GM20431 (cell line): ENCODE measurements around the gene CAV3.
"Not testable (repeated sequence)": the region's sequence is repeated elsewhere in the genome, so short reads cannot be mapped to it uniquely, and the experiment has no call there.

Experiments
- in situ Hi-C: fragments of 300-500 bp; cut with MseI, MboI; formaldehyde crosslinking; loops from one replicate; pipeline ENCODE4 v1.15.0; 2020; ENCODE audit warnings: low sequenced_read_pairs; ENCODE audit not compliant: unreplicated experiment

CAV3 gene

DNA sequence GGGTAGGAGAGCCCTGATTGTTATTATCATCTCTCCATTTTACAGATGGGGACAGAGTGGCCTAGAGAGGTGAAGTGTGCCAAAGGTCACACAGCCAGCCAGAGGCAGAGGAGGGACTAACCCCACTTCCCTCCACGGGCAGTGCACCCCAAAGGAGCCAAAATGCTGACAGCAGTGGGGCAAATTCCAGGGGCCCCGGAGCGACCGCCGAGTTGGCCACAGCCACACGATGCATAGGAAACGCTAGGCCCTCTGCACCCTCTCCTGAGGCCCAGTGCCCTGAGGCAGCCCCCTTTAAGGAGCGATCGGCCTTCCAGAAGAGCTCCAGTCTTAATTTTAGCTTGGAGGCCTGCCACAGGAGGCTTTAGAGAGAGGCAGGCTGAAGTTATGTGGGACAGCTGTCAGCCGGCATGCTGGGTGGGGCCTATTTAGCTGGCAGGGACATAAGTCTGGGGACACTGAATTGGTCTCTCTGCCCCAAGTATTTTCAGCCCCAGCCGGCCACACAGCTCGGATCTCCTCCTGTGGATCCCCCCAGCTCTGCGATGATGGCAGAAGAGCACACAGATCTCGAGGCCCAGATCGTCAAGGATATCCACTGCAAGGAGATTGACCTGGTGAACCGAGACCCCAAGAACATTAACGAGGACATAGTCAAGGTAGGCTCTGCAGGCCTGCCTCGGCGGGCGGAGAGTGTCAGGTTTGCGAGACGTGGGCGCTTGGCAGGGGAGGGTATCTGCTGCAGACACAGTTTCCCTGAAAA, at the start of gene CAV3:
Gene CAV3, plus strand, starts transcription at position 471 of the 763 bp plus-strand sequence. Its CDS starts 75 bp downstream, at position 546.
- in situ Hi-C loops: no loop called here

DNA sequence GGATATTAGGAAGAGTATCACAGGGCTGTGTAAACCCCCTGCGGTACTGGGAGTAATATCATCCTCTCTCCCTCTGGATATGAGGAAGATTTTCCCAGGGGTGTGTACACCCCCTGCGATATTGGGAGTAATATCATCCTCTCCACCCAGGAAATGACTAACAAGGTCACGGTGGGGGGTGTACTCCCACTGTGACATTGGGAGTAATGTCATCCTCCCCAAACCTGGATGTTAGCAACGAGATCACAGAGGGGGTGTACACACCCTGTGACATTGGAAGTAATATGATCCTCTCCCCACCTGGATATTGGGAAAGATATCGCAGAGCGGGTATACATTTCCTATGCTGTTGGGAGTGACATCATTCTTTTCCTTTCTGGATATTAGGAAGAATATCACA, 48.6 kb upstream of the CAV3 start:
- in situ Hi-C loops: not testable (repeated sequence)

DNA sequence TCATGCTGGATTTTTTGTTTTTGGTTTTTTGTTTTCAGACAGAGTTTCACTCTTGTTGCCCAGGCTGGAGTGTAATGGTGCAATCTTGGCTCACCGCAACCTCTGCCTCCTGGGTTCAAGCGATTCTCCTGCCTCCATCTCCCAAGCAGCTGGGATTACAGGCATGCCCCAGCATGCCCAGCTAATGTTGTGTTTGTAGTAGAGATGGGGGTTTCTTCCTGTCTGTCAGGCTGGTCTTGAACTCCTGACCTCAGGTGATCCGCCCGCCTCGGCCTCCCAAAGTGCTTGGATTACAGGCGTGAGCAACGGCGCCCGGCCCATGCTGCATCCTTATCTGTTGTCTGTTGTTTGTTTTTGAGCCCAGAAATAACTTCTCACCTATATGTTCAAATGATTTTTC, 42.3 kb upstream of the CAV3 start:
- in situ Hi-C loops: not testable (repeated sequence)

DNA sequence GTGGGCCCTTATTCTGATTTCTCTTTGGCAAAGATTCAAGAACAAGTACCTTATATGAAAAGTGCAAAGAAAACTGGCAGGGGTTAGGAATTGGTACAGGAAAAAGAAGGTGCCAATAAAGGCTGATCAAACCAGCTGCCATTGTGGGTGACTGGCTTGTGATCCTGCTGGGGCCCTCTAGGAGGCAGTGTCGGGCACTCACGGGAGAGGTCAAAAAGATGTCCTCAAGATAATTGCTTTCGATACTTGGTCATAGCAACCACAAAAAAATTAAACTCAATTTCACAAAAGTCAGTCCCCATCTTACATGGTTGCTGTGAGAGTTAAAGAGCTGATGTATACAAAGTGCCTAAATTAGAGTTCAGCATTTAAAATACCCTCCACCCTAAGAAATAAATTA, 31.0 kb upstream of the CAV3 start:
- in situ Hi-C loops: no loop called here

DNA sequence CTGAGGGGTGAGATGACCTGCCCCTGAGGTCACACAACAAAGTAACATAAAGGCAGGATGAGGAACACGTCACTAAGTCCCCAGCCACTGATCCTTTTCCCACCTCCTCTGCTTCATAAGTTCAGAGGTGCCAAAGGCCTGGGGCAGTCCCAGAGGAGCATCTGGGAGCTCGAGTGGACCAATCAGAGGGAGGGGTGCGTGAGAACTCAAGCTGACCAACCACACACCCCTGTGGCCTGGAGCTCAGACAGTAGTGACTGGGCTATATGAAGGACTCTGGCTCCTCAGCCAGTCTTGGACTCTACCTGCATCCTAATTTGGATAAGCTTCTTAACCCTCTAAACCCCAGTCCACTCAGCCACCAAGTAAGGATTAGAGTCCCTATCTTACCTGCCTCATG, 28.0 kb upstream of the CAV3 start:
- in situ Hi-C loops: no loop called here

DNA sequence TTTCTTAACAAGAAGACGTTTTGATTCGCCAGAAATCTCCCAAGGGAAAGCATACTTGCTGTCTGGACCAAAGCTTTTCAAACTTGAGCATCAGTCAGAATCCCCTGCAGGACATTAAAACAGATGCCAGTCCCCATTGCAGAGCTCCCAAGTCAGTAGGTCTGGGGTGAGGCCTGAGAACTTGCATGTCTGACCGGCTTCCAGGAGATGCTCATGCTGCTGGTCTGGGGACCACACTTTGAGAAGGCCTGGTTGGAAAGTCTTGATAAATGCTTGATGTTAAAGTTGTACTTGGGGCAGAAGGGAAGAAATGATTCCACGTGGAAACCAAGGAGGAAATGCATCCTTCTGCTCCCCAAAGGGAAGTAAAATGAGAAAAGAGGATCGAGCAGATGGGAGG, 24.3 kb upstream of the CAV3 start:
- in situ Hi-C loops: no loop called here

DNA sequence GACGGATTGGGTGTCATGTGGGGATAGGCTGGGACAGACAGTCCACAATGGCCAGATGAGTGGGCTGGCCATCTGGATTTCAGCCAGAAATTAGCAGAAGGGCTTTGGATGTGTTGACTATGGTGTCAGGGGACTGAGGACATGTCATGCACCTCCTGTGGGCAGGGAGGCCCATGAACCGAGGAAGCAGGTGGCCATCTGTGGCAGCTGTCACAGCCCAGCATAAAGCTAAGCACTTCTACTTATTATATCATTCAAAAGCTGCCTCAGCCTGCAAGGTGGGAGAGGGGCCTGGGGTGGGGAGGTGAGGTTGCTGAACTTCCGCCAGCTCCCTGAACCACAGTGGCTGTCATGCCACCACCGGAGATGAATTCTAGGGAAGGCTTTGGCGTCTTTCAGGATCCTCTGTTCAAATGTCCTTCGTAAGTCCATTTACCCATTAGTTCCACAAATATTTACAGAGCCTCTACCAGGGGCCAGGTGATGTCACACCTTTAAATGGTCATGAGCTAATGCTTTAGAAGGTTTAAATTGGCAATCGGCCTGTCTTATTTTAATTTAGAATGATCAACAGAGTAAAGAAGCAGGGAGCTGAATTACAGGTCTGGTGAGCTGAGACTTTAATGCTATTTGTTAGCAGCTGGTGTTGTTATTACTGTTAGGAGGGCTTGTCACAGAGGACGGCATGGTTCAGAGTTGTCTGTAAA, 23.6 kb upstream of the CAV3 start:
- in situ Hi-C loops: no loop called here

DNA sequence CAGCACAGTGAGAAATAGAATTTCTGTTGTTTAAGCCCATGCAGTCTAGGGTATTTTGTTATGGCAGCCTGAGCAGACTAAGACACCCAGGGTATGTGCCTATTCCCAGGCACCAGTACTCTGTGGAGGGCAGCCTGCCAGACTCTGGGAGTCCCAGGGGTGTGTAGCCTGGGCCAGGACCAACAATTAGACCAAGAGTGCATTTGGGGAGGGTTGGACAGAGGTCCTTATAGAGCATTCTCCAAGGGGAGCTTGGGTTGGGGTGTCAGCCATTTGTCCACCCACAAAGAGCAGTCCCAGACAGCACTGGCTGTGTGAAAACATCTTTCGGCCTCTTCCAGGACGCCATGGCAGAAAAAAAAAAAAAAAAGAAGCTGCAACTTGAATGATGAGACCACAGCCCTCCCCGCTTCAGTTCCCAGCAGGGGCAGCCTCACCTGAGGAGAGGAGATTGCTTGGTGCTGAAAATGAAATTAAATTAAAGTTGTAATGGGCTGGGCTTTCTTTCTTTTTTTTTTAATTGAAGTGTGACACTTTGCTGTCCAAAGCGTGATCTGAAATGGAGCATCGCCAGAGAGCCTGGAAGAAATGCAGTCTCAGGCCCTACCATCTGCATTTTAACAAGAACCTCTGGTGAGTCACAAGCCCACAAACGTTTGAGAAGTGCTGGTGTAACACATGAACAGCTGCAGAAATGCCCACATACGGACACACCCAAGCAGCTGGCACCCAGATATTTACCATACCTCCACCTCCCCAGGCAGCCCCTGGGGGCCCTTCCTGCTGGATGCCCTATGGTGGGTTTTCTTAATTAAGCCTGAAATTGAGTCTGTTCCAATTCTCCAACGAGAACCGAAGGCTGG, 21.3 kb upstream of the CAV3 start:
- in situ Hi-C loops: no loop called here

DNA sequence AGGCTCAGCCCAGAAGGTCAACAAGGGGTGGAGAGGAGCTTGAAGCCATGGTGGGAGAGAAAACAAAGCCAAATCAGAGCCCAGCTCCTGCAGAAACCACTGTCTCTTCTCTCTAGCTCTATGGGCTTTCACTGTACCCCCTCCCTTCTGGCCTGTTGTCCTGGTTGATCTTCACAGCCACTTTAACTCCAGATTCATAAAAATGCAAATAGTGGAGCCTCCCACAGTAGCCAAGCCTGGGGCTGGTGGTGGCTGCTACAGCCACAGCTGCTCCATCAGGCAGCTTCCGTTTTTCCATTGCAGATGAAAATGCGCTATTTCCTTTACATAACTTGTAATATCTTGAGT, 20.7 kb upstream of the CAV3 start:
- in situ Hi-C loops: no loop called here

DNA sequence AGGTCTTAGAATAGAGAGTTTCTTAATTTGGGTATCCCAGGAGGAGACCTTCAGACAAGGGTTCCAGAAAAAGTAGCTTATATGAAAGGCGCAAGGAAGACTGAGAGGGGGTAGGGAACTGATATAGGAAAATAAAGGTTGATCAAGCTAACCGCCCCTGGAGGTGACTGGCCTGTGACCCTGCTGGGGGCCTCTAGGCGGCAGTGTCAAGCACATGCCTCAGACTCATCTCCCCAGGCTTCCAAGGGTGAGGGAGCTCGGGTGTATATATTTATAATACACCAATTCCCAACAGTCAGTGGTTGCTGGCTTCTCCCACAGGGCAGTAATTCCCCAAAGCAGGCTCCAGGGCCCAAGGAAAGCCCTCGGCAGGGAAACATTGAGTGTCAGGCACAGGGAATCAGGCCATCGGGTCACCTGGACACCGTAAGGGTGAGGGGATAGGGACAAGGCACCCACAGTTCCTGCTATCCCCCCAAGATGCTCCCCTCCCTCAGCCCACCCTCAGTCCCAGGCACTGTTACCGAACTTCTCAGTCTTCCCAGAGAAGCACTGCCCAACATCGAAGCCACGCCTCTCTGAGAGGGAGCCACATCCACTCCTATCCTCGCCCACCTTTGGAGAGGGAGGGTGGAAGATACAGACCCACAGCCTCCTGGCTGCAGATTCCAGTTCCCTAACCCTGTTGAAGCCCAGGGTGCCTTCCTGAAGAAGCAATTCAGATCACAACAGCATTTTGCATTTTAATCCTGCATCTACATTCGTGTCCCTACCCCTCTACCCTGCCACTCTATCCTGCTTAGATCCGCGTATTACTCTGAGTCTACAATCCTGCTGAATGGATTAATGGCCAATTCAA, 19.5 kb upstream of the CAV3 start:
- in situ Hi-C loops: no loop called here

DNA sequence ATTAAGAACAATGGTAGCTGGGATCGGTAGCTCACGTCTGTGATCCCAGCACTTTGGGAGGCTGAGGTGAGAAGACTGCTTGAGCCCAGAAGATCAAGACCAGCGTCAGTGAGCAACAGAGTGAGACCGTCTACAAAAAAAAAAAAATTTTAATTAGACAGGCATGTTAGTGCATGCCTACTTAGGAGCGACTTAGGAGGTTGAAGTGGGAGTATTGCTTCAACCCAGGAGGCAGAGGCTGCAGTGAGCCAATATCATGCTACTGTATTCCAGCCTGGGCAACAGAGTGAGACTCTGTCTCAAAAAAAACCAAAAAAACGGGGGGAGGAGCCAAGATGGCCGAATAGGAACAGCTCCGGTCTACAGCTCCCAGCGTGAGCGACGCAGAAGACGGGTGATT, 17.8 kb upstream of the CAV3 start:
- in situ Hi-C loops: not testable (repeated sequence)

DNA sequence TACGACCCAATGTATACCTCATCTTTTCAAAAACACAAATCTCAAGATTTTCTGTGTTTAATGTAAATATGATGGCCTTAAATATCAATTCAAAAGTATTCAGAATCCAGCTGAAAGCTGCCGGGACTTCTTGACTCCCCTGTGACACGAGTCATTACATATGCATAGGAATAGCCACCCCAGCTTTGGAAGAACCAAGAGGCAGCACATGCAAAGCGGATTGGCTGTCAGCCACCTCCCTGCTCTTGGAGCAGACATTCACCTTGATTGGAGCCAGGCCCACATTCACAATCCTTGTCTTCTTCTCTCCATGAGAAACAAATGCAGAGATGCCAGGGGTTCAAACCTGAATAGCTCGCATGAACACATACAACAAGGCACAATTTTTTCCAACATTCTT, 10.8 kb upstream of the CAV3 start:
- in situ Hi-C loops: no loop called here

DNA sequence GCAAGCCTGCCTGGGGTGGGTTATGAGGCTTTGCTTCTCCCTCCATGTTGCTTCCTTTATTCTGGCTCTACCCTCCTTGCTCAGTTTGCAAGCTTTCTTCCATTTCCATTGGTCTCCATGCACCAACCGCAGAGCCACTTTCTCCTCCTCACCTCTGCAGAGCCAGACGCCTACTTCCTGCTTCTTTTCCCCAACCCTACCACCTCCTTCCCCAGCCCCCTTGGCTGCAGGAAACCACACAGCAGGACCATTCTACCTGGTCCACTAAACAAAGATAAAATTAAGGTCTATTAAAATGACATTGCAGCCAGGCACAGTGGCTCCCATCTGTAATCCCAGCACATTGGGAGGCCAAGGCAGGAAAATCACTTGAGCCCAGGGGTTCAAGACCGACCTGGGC, 10.0 kb upstream of the CAV3 start:
- in situ Hi-C loops: no loop called here

DNA sequence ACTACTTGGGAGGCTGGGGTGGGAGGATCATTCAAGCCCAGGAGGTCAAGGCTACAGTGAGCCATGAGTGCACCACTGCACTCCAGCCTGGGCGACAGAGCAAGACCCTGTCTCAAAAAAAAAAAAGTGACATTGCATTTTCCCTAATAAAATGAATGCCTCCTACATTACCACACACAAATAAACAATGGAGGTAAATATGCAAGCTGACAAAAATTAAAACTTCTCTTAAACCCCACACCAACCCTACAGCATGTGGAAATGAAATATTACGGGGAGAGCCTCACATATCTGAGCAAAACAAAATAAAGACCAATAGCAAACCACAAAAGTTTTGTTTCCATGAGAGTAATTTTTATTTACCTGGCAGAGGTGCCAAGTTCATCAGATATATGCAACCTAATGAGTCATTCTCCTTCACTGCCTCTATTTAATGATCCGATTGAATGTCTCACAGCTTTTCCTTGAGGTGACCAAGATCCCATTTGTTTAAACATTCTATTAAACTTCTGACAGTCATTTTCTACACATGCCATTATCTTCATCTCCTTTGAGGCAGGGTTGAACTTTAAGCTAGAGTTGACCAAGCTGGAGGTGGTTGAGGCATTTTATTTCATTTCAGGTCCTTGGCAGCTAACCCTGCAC, 9.4 kb upstream of the CAV3 start:
- in situ Hi-C loops: no loop called here

DNA sequence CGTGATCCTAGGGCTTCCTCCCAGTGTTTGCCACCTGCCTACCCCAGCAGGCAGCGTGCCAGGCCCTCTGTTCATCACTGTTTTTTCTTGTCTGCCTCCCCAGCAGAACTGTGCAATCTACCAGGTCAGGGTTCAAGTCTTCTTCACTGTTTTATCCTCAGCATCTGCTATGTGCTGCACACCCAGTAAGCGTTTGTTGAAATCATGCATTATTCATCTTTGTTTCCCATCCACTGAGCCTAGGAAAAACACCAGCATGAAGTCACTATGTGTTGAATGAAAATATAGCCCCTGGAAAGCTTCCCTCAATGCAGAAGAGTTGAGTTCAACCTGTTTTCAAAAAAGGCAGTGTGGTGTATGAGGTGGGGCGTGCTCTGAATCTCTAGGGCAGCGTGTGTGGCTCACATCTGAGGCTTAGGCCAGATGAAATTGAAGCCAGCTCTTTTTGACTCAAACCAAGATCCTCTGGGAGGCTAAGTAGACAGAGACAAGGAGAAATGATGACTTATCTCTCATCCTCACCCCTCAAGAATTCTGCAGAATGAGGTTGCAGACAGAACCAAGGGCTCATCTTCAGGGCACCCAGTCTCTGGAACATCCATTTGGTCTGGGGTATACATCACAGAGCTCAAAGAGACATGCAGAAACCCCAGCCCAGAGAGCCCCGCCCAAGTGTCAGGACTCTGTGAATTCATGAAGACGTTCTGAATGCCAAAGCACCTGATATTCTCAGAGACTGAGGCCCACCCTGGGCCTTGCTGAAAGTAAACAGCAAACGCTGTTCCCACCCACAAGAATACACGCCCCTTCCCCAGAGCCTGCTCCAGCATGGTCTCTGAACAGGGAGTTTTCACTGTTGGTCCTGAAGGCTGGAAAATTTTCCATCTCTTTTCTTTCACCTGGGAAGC, 5.7 kb upstream of the CAV3 start:
- in situ Hi-C loops: no loop called here

DNA sequence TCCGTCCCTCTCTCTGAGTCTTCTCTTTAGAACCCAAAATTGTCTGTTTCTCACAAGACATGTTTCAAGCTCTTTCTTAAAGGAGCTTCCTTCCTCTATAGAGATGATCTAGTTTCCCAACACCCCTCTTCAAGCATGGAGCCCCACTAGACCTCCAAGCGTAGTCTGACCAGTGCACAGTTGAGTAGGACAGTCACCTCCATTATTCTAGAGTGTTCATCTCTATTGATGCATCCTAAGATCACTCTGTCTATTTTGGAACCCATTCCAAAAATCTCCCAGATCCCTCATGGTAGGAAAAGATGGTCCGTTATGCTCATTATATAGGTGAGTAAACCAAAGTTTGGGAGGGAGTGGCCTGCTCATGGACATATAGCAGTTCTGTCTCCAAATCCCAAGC, 4.1 kb upstream of the CAV3 start:
- in situ Hi-C loops: no loop called here

DNA sequence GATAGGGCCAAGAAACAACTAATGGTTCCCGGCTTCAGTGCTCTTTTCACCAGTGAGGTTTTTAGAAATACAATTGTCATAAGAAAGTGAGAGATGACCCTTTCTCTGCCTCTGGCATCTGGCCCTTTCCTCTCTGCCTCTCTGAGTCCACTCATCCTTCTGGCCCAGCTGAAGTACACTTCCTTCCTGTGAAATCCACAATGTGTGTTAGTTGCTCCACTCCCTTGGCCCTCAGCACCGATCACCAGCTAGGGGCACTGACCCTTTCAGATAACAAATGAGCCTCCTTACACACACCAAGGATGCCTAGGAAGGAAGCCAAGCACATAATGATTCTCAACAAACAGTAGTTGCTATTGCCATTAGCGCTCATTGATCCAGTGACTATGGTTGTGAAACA, 2.9 kb upstream of the CAV3 start:
- in situ Hi-C loops: no loop called here

DNA sequence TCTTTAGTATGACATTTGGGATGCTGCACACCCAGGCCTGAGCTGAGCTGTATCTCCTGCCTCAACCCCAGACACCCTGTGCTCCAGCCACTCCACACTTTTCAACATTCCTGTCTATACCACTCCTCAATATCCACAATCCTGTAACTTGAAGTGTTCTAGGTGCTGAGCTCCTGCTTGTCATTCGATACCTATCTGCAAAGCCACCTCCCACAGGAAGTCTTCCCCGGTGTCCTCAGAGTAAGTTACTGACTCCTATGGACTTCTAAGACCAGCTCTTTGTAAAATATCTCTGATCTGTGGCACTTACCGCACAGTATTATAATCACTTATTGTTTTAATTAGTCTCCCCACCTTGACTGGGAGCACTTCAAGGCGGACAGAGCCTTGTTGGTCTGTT, 1.2 kb upstream of the CAV3 start:
- in situ Hi-C loops: no loop called here
